ENCODE data around the gene ECT2. TPM values are rescaled to one million over a fixed set of nuclear protein-coding genes. Genes with fewer than 3 reads are reported as not detected.

The ECT2 gene
- total RNA-seq, 4 donors from 2014 or later = 3.7 to 6.8 (median 5.8) TPM

DNA sequence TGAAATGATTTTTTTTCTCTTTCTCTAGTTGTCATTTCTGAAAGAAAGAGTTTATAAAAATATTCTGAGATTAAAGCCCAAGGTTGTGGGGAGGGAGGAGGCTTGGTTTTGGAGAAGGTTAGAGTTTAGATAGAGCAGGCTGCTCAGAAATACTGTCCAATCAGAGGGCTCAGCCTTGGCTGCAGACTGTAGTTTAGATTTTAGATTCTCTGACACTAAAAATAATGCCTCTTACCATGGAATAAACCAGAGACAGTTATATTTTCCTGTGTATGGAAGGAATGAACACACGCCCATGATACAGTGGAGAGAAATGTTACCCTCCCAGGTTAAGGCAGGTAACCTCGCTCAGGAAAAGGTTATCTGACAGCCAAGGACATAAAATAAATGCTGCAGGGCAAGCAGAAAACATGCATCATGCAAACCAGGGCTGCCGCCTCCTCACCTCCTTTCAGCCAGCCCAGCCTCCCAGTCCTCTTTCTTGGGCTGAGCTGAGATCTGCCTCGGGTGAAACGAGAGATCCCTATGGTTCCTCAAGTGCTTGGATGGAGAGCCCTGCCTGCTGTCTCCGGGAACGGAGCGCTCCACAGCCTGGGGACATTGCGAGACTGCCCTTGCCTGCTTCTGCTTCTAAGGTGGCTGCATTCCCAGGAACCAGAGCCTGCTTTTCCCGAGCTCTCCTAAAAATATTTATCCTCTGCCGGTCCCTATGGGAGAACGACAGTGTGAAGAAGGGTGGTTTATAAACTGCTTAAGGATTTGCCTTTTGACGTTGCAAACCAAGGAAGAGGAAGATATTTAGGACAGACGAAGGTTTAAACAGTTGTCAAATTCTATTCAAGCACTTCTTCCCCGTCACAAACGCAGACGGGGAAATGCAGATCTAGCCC is 40.5 kb upstream of the ECT2 start:
- Histone ChIP-seq H3K4me1 (peaks cover 0 to 22% (median 6%) of the 10 kb centered on the region in 3 donors), H3K27me3 (no peaks in the 10 kb centered on the region), H3K9me3 (no peaks in the 10 kb centered on the region), H3K27ac (peak overlapping the region; percentile 66 to 95 (median 90)), H3K36me3 (no peaks in the 10 kb centered on the region), H3K4me3 (peak overlapping the region; percentile 60 to 61)
- ATAC-seq = peak; percentile 50
- TF ChIP-seq, protein P1, sequence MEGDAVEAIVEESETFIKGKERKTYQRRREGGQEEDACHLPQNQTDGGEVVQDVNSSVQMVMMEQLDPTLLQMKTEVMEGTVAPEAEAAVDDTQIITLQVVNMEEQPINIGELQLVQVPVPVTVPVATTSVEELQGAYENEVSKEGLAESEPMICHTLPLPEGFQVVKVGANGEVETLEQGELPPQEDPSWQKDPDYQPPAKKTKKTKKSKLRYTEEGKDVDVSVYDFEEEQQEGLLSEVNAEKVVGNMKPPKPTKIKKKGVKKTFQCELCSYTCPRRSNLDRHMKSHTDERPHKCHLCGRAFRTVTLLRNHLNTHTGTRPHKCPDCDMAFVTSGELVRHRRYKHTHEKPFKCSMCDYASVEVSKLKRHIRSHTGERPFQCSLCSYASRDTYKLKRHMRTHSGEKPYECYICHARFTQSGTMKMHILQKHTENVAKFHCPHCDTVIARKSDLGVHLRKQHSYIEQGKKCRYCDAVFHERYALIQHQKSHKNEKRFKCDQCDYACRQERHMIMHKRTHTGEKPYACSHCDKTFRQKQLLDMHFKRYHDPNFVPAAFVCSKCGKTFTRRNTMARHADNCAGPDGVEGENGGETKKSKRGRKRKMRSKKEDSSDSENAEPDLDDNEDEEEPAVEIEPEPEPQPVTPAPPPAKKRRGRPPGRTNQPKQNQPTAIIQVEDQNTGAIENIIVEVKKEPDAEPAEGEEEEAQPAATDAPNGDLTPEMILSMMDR (IDR thresholded peaks at IDR 0.05) = no peak
- TF ChIP-seq POLR2A (IDR thresholded peaks at IDR 0.05) = no peak
- TF ChIP-seq EP300 (IDR thresholded peaks at IDR 0.05) = no peak
- no peak for TF ChIP-seq POLR2AphosphoS5 (IDR thresholded peaks at IDR 0.05)
- WGBS, 2 donors (ENCODE audit: low coverage in 1 of 2) = 1 to 3% methylated on average over 8 to 11 of the region's 17 CpGs

DNA sequence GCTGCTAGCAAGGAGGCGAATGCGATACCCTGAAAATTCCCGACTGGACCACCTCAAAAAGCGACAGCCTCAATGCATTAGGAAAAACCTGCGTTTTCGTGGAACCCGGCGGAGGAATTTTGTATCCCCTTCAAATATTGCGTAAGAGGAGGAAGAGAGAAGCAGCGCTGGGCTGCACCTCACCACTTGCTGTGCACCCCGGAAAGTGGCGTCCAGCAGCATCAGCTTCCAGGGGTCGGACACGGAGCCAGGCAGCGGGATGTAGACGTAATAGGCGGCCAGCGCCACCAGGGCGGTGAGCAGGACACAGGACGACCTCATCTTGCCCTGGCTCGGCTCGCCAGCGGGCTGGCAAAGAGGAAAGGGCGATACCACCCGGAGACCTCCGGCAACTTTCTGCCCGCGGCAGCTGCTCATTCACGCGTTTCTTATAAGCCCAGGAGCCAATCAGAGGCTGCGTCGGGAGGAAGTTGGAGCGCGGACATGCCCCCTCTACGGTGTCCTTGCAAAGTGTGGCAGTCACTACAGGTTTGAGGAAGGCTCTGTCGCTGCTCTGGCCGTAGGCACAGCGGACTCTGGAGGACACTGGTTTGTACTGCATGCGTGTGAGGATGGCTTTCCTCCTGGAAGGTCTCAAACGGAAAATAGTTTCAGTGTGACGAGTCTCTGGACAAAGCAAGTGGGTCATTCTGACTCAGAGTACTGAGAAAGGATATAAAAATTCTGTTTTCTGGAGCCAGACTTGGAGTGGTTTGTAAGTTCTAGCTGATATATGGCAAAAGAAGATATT is 39.7 kb upstream of the ECT2 start, which contains the start of gene NCEH1:
Gene NCEH1, minus strand, starts transcription at position 404 of the 790 bp plus-strand sequence. Its CDS starts 83 bp downstream, at position 321.
- Histone ChIP-seq H3K9me3 (no peaks in the 10 kb centered on the region), H3K27ac (peak within 1 kb of the TSS; percentile 66 to 95 (median 90)), H3K27me3 (no peaks in the 10 kb centered on the region), H3K4me1 (peaks cover 0 to 22% (median 6%) of the 10 kb centered on the region in 3 donors), H3K36me3 (no peaks in the 10 kb centered on the region), H3K4me3 (peak within 1 kb of the TSS; percentile 60 to 61)
- peak; percentile 76 to 78 for TF ChIP-seq POLR2A (IDR thresholded peaks at IDR 0.05)
- TF ChIP-seq POLR2AphosphoS5 (IDR thresholded peaks at IDR 0.05) = peak; percentile 78
- TF ChIP-seq, protein P1 (IDR thresholded peaks at IDR 0.05) = peak; percentile 60 to 93 (median 84)
- no peak for TF ChIP-seq EP300 (IDR thresholded peaks at IDR 0.05)
- peak; percentile 97 for ATAC-seq
- WGBS, 2 donors (ENCODE audit: low coverage in 1 of 2) = 0% methylated on average over 6 to 7 of the region's 41 CpGs

DNA sequence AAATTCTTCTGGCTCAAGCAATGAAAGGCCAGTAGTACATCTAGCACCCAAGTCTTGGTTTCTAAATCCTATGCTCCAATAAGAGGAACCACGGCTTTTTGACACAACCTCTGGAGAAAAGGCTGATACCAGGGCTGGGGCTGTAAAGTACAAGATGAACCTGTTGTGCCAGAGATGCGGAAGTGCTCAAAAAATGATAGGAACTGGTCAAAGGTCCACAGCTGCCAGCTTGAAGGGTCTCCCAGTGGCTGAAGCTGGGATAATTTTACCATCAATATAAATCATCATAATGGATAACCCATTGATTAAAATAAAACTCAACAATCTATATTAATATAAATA is 39.1 kb upstream of the ECT2 start:
- no peaks in the 10 kb centered on the region for H3K36me3 ChIP-seq
- H3K4me3 ChIP-seq = peak overlapping the region; percentile 60 to 61
- H3K27me3 ChIP-seq = no peaks in the 10 kb centered on the region
- TF ChIP-seq POLR2A (IDR thresholded peaks at IDR 0.05) (no peak), POLR2AphosphoS5 (IDR thresholded peaks at IDR 0.05) (no peak), EP300 (IDR thresholded peaks at IDR 0.05) (no peak)
- TF ChIP-seq, protein P1 (IDR thresholded peaks at IDR 0.05) = no peak
- peak overlapping the region; percentile 66 to 95 (median 90) for H3K27ac ChIP-seq
- 17 to 67% methylated on average over 1 of the region's 2 CpGs for WGBS, 2 donors (ENCODE audit: low coverage in 1 of 2)
- peaks cover 0 to 22% (median 6%) of the 10 kb centered on the region in 3 donors for H3K4me1 ChIP-seq
- H3K9me3 ChIP-seq = no peaks in the 10 kb centered on the region
- ATAC-seq = peak; percentile 49

DNA sequence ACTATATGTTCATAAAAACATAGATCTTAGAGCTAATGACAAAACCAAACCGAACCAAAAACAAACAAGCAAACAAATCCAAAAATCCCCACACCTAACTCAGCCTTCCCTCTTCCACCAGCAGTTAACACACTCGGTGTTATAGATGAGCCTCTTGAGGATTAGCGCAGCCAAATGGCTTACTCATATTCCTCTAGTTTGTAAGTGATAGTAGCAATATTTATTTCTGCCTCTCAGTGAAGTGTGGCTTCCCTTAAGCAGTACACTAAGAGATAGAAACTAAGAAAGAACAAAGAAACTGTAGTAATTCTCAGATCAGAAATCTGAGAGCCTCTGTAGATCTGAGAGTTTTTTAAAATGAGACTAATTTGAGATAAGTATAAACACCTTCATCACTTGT is 37.2 kb upstream of the ECT2 start:
- H3K27ac ChIP-seq = no peak overlapping the region
- WGBS, 2 donors (ENCODE audit: low coverage in 1 of 2) = 46 to 51% methylated on average over 2 to 3 of the region's 3 CpGs
- ATAC-seq = no peak
- H3K4me1 ChIP-seq = peaks cover 0 to 19% (median 6%) of the 10 kb centered on the region in 3 donors
- H3K36me3 ChIP-seq = no peaks in the 10 kb centered on the region
- TF ChIP-seq POLR2A (IDR thresholded peaks at IDR 0.05) (no peak), POLR2AphosphoS5 (IDR thresholded peaks at IDR 0.05) (no peak), EP300 (IDR thresholded peaks at IDR 0.05) (no peak)
- no peaks in the 10 kb centered on the region for H3K27me3 ChIP-seq
- no peak overlapping the region for H3K4me3 ChIP-seq
- no peaks in the 10 kb centered on the region for H3K9me3 ChIP-seq

DNA sequence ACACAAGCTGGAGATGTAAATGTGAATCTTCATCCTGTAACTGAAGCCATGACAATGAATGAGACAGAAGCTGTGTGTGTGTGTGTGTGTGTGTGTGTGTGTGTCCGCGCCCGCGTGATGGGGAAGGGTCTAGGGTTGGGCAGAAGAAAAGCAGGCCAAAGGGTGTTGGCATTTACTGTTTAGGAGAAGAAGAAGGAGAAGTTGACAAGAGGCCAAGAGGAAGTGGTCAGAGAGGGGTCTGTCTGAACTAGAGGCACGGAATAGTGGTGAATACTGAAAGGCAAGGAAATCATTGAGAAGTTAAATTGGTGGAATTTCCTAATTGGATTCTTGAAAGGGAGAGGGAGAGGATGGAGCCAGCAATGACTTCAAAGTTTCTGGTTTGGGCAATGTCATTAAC is 34.0 kb upstream of the ECT2 start:
- no peaks in the 10 kb centered on the region for H3K4me1 ChIP-seq
- H3K27me3 ChIP-seq = no peaks in the 10 kb centered on the region
- H3K4me3 ChIP-seq = no peak overlapping the region
- H3K36me3 ChIP-seq = no peaks in the 10 kb centered on the region
- no peak overlapping the region for H3K27ac ChIP-seq
- peak; percentile 77 for ATAC-seq
- TF ChIP-seq, protein P1 (IDR thresholded peaks at IDR 0.05) = no peak
- TF ChIP-seq POLR2AphosphoS5 (IDR thresholded peaks at IDR 0.05) (no peak), EP300 (IDR thresholded peaks at IDR 0.05) (no peak), POLR2A (IDR thresholded peaks at IDR 0.05) (no peak)
- 46 to 63% methylated on average over 5 of the region's 5 CpGs for whole genome bisulfite sequencing, 2 donors (ENCODE audit: low coverage in 1 of 2)
- H3K9me3 ChIP-seq = peaks cover 0 to 11% (median 0%) of the 10 kb centered on the region in 3 donors
